ENCODE data around the gene CYP21A2.
"Not testable (repeated sequence)": the region's sequence is repeated elsewhere in the genome, so short reads cannot be mapped to it uniquely, and the experiment has no call there.

Gene CYP21A2

GRCh38 chr6:32003301-32003700, 34.9 kb upstream of the CYP21A2 start:
- not testable (repeated sequence) for H3K4me2 ChIP-seq (ENCODE audit: low read length); H3K27me3 ChIP-seq (ENCODE audit: insufficient read depth, low read length, poor library complexity); H3K4me3 ChIP-seq (ENCODE audit: low read length); H3K79me2 ChIP-seq (ENCODE audit: control insufficient read depth, insufficient read depth, low read length); H3K36me3 ChIP-seq (ENCODE audit: control insufficient read depth, insufficient read depth, low read length); H2AK5ac ChIP-seq (ENCODE audit: low read length); H2BK5ac ChIP-seq (ENCODE audit: low read length); H3K23ac ChIP-seq (ENCODE audit: low read length); H2BK120ac ChIP-seq (ENCODE audit: low read depth, low read length); H3K18ac ChIP-seq (ENCODE audit: low read length); DNase-seq; H4K5ac ChIP-seq (ENCODE audit: low read length); H2BK15ac ChIP-seq (replicated peaks; ENCODE audit: low read depth); H4K8ac ChIP-seq (ENCODE audit: low read depth, low read length); H3K9ac ChIP-seq (ENCODE audit: low read length); H3K4me1 ChIP-seq (ENCODE audit: control insufficient read depth, low read depth, low read length); H3K27ac ChIP-seq (ENCODE audit: low read depth, low read length); H3K4ac ChIP-seq (ENCODE audit: low read depth, low read length); H3K56ac ChIP-seq (ENCODE audit: low read length); H3K79me1 ChIP-seq (ENCODE audit: low read length)
- WGBS (ENCODE audit: extremely low coverage, insufficient coverage, low lambda C conversion rate) = no CpG with 5 or more reads among the region's 7 CpGs

- H3K23ac ChIP-seq (ENCODE audit: low read length); H3K36me3 ChIP-seq (ENCODE audit: control insufficient read depth, insufficient read depth, low read length); H3K9ac ChIP-seq (ENCODE audit: low read length); H2BK5ac ChIP-seq (ENCODE audit: low read length); H3K4ac ChIP-seq (ENCODE audit: low read depth, low read length); H3K27me3 ChIP-seq (ENCODE audit: insufficient read depth, low read length, poor library complexity); H3K4me1 ChIP-seq (ENCODE audit: control insufficient read depth, low read depth, low read length); H4K5ac ChIP-seq (ENCODE audit: low read length); H3K56ac ChIP-seq (ENCODE audit: low read length); H3K4me3 ChIP-seq (ENCODE audit: low read length); H2BK15ac ChIP-seq (replicated peaks; ENCODE audit: low read depth); H2AK5ac ChIP-seq (ENCODE audit: low read length); H3K79me2 ChIP-seq (ENCODE audit: control insufficient read depth, insufficient read depth, low read length); H3K27ac ChIP-seq (ENCODE audit: low read depth, low read length); H3K79me1 ChIP-seq (ENCODE audit: low read length); H3K18ac ChIP-seq (ENCODE audit: low read length); H4K8ac ChIP-seq (ENCODE audit: low read depth, low read length); DNase-seq; H2BK120ac ChIP-seq (ENCODE audit: low read depth, low read length); H3K4me2 ChIP-seq (ENCODE audit: low read length): not testable (repeated sequence)
- no CpG with 5 or more reads among the region's 4 CpGs for WGBS (ENCODE audit: extremely low coverage, insufficient coverage, low lambda C conversion rate)
Measured at GRCh38 chr6:32004393-32004792, 33.8 kb upstream of the CYP21A2 start.

- not testable (repeated sequence) for H3K4me3 ChIP-seq (ENCODE audit: low read length); H3K4ac ChIP-seq (ENCODE audit: low read depth, low read length); H2AK5ac ChIP-seq (ENCODE audit: low read length); H2BK5ac ChIP-seq (ENCODE audit: low read length); H3K79me2 ChIP-seq (ENCODE audit: control insufficient read depth, insufficient read depth, low read length); H3K9ac ChIP-seq (ENCODE audit: low read length); H3K27ac ChIP-seq (ENCODE audit: low read depth, low read length); H3K4me1 ChIP-seq (ENCODE audit: control insufficient read depth, low read depth, low read length); H3K4me2 ChIP-seq (ENCODE audit: low read length); H3K18ac ChIP-seq (ENCODE audit: low read length); H3K23ac ChIP-seq (ENCODE audit: low read length); H3K56ac ChIP-seq (ENCODE audit: low read length); H2BK120ac ChIP-seq (ENCODE audit: low read depth, low read length); H4K5ac ChIP-seq (ENCODE audit: low read length); DNase-seq; H3K36me3 ChIP-seq (ENCODE audit: control insufficient read depth, insufficient read depth, low read length); H3K27me3 ChIP-seq (ENCODE audit: insufficient read depth, low read length, poor library complexity); H2BK15ac ChIP-seq (replicated peaks; ENCODE audit: low read depth); H4K8ac ChIP-seq (ENCODE audit: low read depth, low read length); H3K79me1 ChIP-seq (ENCODE audit: low read length)
- WGBS (ENCODE audit: extremely low coverage, insufficient coverage, low lambda C conversion rate) = no CpG with 5 or more reads among the region's 13 CpGs
Measured at GRCh38 chr6:32004864-32005537, 33.2 kb upstream of the CYP21A2 start.

GRCh38 chr6:32005538-32005880, 32.7 kb upstream of the CYP21A2 start:
- not testable (repeated sequence) for H3K79me1 ChIP-seq (ENCODE audit: low read length); DNase-seq; H2AK5ac ChIP-seq (ENCODE audit: low read length); H3K18ac ChIP-seq (ENCODE audit: low read length); H3K4me3 ChIP-seq (ENCODE audit: low read length); H3K79me2 ChIP-seq (ENCODE audit: control insufficient read depth, insufficient read depth, low read length); H4K5ac ChIP-seq (ENCODE audit: low read length); H2BK120ac ChIP-seq (ENCODE audit: low read depth, low read length); H3K27me3 ChIP-seq (ENCODE audit: insufficient read depth, low read length, poor library complexity); H2BK5ac ChIP-seq (ENCODE audit: low read length); H3K4me2 ChIP-seq (ENCODE audit: low read length); H3K27ac ChIP-seq (ENCODE audit: low read depth, low read length); H3K4me1 ChIP-seq (ENCODE audit: control insufficient read depth, low read depth, low read length); H3K56ac ChIP-seq (ENCODE audit: low read length); H3K9ac ChIP-seq (ENCODE audit: low read length); H4K8ac ChIP-seq (ENCODE audit: low read depth, low read length); H2BK15ac ChIP-seq (replicated peaks; ENCODE audit: low read depth); H3K4ac ChIP-seq (ENCODE audit: low read depth, low read length); H3K23ac ChIP-seq (ENCODE audit: low read length); H3K36me3 ChIP-seq (ENCODE audit: control insufficient read depth, insufficient read depth, low read length)
- WGBS (ENCODE audit: extremely low coverage, insufficient coverage, low lambda C conversion rate) = no CpG with 5 or more reads among the region's 9 CpGs

GRCh38 chr6:32005991-32006529, 32.2 kb upstream of the CYP21A2 start:
- not testable (repeated sequence) for H2BK5ac ChIP-seq (ENCODE audit: low read length); H3K27me3 ChIP-seq (ENCODE audit: insufficient read depth, low read length, poor library complexity); H3K4me1 ChIP-seq (ENCODE audit: control insufficient read depth, low read depth, low read length); H3K4me3 ChIP-seq (ENCODE audit: low read length); H3K79me1 ChIP-seq (ENCODE audit: low read length); H3K27ac ChIP-seq (ENCODE audit: low read depth, low read length); H3K36me3 ChIP-seq (ENCODE audit: control insufficient read depth, insufficient read depth, low read length); DNase-seq; H3K4me2 ChIP-seq (ENCODE audit: low read length); H3K18ac ChIP-seq (ENCODE audit: low read length); H3K79me2 ChIP-seq (ENCODE audit: control insufficient read depth, insufficient read depth, low read length); H2BK15ac ChIP-seq (replicated peaks; ENCODE audit: low read depth); H4K5ac ChIP-seq (ENCODE audit: low read length); H3K4ac ChIP-seq (ENCODE audit: low read depth, low read length); H4K8ac ChIP-seq (ENCODE audit: low read depth, low read length); H3K9ac ChIP-seq (ENCODE audit: low read length); H2AK5ac ChIP-seq (ENCODE audit: low read length); H2BK120ac ChIP-seq (ENCODE audit: low read depth, low read length); H3K23ac ChIP-seq (ENCODE audit: low read length); H3K56ac ChIP-seq (ENCODE audit: low read length)
- WGBS (ENCODE audit: extremely low coverage, insufficient coverage, low lambda C conversion rate) = no CpG with 5 or more reads among the region's 8 CpGs

- DNase-seq; H3K4ac ChIP-seq (ENCODE audit: low read depth, low read length); H3K4me3 ChIP-seq (ENCODE audit: low read length); H3K27me3 ChIP-seq (ENCODE audit: insufficient read depth, low read length, poor library complexity); H3K23ac ChIP-seq (ENCODE audit: low read length); H3K79me1 ChIP-seq (ENCODE audit: low read length); H4K5ac ChIP-seq (ENCODE audit: low read length); H3K79me2 ChIP-seq (ENCODE audit: control insufficient read depth, insufficient read depth, low read length); H2BK120ac ChIP-seq (ENCODE audit: low read depth, low read length); H3K36me3 ChIP-seq (ENCODE audit: control insufficient read depth, insufficient read depth, low read length); H3K4me2 ChIP-seq (ENCODE audit: low read length); H2AK5ac ChIP-seq (ENCODE audit: low read length); H2BK15ac ChIP-seq (replicated peaks; ENCODE audit: low read depth); H2BK5ac ChIP-seq (ENCODE audit: low read length); H3K56ac ChIP-seq (ENCODE audit: low read length); H4K8ac ChIP-seq (ENCODE audit: low read depth, low read length); H3K9ac ChIP-seq (ENCODE audit: low read length); H3K18ac ChIP-seq (ENCODE audit: low read length); H3K4me1 ChIP-seq (ENCODE audit: control insufficient read depth, low read depth, low read length); H3K27ac ChIP-seq (ENCODE audit: low read depth, low read length): not testable (repeated sequence)
- WGBS (ENCODE audit: extremely low coverage, insufficient coverage, low lambda C conversion rate) = no CpG with 5 or more reads among the region's 12 CpGs
Measured at GRCh38 chr6:32007086-32007485, 31.1 kb upstream of the CYP21A2 start.

Measured in mesendoderm (in vitro differentiated cells).